GM21528 (cell line): ENCODE results near the gene RAB27A.

Experiments used
- ATAC-seq: cut with Tn5 transposase; IDR thresholded peaks from one replicate; pipeline ENCODE4 v1.9.1; 2021; ENCODE audit warnings: mild to moderate bottlenecking, moderate library complexity; ENCODE audit not compliant: unreplicated experiment, low FRiP score

The RAB27A gene

DNA sequence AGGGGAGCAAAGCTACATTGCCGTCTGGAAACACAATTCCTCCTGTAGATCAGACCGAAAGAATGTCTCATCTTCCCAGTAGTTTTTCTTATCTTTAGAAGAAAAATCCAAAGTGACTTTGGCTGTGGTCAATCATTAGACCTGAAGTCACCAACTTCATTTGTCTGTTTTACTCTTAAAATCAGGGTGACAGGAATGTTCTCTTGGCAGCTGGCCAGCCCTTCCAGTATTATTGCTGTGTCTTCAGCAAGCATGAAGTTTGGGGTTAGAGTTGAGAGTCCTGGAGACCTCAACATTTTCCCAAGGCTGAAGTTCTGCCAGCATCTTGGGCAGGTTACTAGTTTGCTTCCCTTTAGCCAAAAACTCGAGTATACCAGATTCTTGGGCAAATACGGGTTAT lies 125.3 kb downstream of the RAB27A start:
- ATAC-seq, result no peak
